Measurements from ENCODE around the gene SLC39A3.
"Not testable (repeated sequence)": the region's sequence is repeated elsewhere in the genome, so short reads cannot be mapped to it uniquely, and the experiment has no call there.

SLC39A3 gene

DNA sequence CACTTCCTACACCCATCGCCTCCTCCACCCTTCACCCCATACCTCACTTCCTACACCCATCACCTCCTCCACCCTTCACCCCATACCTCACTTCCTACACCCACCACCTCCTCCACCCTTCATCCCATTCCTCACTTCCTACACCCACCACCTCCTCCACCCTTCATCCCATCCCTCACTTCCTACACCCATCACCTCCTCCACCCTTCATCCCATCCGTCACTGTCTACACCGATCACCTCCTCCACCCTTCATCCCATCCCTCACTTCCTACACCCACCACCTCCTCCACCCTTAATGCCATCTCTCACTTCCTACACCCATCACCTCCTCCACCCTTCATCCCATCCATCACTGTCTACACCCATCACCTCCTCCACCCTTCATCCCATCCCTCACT is 26.6 kb downstream of the SLC39A3 start:
- intact Hi-C loops (cut with DNase I); DNase-seq: not testable (repeated sequence)

DNA sequence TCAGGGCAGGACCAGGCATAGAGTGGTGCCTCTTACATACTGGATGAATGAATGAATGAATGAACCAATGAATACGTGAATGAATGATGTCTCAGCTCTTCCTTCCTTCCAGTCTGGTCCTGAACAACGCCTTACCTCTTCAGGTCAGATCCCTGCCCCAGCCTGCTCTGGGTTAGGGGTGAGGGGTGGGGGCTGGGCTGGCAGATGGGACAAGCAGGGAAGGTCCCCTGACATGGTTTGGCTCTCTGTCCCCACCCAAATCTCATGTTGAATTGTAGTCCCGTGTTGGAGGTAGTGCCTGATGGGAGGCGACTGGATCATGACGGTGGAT is 28.0 kb downstream of the SLC39A3 start:
- no peak for DNase-seq
- intact Hi-C loops (cut with DNase I), result no loop called here

DNA sequence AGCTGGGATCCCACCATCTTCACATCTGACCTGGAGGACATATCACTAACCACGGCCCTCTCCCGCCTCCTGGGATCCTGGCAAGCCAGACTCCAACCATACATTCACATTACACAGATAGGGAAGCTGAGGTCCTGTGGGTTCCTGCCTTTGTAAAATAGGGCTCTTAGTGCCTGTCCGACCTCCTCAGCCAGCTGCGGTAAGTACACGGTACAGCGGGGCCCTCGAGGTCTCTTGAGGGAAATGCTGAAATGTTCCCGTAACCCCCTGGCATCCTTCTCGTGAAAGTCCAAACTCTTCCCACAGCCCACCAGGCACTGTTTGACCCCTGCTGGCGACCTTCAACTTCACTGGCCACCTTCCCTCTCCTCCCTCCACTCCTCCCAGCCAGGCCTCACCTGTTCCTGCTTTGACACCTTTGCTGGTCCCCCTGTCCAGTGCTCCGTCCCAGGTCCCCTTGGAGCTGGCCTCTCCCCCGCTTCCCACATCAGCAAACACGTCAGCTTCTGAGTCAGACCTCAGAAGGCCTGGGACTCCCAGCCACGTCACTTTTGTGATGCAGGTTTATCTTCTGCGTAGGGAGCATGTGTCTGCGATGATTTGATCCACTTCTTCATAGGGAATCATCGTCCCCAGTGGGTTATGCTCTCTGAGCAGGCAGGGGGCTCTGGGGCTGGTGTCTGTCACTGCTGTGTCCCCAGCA is 28.5 kb downstream of the SLC39A3 start:
- DNase-seq, result no peak
- intact Hi-C loops (cut with DNase I), result no loop called here

DNA sequence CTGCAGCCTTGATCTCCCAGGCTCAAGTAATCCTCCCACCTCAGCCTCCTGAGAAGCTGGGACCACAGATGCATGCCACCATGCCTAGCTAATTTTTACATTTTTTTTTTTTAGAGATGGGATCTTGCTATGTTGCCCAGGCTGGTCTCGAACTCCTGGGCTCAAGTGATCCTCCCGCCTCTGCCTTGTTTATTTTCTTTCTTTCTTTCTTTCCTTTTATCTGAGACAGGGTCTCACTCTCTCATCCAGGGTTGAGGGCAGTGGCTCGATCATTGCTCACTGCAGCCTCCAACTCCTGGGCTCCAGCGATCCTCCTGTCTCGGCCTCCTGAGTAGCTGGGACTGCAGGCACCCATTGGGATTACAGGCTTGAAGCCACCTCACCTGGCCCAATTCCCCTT is 33.6 kb downstream of the SLC39A3 start:
- no peak for DNase-seq
- intact Hi-C loops (cut with DNase I), result no loop called here

DNA sequence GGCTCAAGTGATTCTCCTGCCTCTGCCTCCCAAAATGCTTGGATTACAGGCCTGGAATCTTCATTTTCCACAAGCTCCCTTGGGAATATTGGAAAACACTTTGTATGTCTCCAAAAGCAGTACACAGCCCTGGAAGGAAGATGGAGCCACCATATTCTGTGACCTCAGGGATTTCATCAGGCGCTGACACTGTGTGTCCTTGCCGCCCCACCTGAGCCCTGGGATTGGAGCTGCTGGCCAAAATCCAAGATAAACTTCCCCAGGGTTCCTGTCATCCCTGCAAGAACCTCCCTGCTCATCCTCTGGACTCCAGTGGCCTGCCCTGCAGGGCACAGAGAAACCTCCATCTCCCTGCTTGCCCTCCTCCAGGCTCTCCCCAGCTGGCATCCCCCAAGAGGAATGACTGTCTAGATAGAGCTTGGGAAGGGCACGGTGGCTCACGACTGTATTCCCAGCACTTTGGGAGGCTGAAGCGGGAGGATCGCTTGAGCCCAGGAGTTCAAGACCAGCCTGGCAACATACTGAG is 36.1 kb downstream of the SLC39A3 start:
- peak in 1 of 10 donors; percentile 33 for DNase-seq
- intact Hi-C loops (cut with DNase I), result loop anchor here (5.0 kb wide), 1 partner anchor 39 kb away; the partner anchor contains the start of gene SLC39A3

DNA sequence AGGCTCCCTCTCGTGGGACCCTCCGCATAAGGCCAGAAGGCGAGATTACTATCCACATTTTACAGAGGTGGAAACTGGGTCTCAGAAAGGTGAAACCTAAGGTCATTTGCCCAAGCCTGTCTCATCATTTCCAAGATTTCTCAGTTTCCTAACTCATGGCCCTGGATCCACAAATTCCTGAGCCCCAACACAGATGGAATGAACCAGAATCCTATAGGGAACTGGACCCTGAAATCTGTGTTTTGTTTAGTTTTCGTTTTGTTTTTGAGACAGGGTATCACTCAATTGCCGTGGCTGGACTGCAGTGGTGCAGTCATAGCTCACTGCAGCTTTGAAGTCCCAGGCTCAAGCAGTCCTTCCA is 36.8 kb downstream of the SLC39A3 start:
- intact Hi-C loops (cut with DNase I), result loop anchor here (5.0 kb wide), 1 partner anchor 39 kb away; the partner anchor contains the start of gene SLC39A3

DNA sequence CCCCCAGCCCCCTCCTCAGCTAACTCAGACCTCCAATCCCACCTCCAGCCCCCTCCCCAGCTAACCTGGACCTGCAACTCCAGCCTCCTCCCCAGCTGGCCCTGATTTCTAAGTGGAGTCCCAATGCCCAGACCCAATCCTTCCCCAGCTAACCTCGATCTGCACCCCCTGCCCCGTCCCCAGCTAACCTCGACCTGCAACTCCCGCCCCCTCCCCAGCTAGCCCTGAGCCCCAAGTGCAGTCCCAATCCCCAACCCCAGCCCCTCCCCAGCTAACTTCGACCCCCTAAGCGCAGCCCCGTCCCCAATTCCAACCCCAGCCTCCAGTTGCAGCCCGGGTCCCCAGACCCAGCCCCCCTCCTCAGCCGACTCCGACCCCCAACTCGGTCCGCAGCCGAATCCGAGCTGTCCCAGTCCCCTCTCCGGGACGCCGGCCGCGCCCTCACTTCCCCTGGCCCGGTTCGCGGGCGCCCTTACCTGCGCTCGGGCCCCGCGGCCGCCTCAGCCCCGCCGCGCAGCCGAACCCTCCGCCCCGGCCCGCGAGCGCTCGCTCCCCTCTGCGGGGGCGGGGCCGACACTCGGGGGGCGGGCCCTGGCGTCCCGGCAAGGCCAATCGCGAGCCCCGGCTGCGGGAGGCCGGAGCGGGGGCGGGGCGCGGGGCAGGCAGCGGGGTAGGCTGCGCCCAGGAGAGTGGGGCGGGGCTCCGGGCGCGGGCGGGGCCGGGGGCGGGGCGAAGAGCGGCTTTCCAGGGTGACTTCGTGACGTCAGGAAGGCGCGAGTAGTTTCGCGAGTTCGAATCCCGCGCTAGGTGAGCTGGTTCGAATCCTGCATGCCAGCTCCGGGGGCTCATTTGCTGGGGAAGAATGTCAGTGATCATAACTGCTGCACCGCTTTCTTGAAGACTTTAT is 37.4 kb downstream of the SLC39A3 start, which contains the start of gene GNG7:
TSS of gene GNG7 (minus strand) at position 525 of the 907 bp plus-strand sequence. CDS start 182,006 bp downstream, outside the sequence.
- intact Hi-C loops (cut with DNase I), result loop anchor here (5.0 kb wide), 1 partner anchor 40 kb away; the partner anchor contains the start of gene SLC39A3
- DNase-seq, result peak; percentile 86 to 100 (median 96)

More for the DNA sequence above, 36.8 kb downstream of the SLC39A3 start:
- no peak for DNase-seq

DNA sequence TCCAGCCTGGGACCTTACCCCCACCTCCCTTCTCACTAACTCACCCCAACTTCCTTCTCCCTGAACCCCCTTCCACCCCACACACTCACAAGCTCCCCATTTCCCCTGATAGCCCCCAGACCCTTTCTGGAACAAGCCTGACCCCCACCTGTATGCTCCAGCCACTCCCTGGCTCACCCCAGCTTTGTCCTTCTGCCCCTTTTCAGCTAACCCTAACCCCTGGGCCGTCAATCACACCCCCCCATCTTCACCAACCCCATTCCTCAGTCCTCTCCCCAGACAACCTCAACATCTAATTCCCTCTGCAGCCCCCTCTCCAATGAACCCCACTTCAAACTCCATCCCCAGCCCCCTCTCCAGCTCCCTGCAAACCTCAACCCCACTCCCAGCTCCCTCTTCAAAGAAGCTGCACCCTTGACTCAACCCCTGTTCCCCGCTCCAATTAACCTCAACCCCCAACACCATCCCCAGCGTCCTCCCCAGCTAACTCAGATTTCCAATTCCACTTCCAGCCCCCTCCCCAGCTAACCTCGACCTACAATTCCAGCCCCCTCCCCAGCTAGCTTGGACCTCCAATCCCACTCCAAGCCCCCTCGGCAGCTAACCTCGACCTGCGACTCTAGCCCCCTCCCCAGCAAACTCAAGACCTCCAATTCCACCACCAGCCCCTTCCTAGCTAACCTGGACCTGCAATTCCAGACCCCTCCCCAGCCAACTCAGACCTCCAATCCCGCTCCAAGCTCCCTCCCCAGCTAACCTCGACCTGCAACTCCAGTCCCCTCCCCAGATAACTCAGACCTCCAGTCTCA is 38.3 kb downstream of the SLC39A3 start:
- DNase-seq, result peak in 1 of 10 donors; percentile 45
- intact Hi-C loops (cut with DNase I), result loop anchor here (5.0 kb wide), 1 partner anchor 41 kb away; the partner anchor contains the start of gene SLC39A3

DNA sequence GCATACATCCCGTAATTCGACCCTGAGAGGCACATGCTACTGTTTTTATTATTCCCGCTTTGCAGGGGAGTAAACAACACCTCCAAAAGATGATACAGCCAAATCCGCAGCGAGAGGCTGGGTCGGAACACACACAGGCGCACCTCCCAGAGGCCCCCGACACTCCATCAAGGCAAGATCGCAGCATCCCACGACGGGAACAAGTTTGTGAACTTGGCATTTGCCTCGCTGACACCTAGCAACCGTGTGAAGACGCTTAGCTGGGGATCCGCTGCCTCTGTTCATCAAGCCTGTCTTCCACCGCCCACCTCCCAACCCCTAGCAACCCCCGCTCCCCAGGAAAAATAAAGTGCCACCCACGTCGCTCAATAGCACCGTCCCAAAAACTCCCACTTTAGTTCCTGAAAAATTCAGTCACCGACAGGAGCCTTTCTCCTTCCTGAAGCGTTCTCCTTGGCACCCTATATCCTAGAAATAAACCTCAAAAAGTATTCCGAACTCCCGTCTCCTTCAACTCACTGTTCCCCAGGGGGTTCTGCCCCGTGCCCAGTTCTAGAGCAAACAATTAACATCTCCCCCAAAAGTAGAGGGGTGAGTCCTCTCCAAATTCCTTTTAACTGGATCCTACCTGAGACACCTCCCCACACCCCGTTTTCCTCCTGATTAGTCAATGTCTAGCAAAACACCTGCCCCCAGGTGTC is 39.0 kb downstream of the SLC39A3 start:
- DNase-seq, result peak in 2 of 10 donors; percentile 78 to 82
- intact Hi-C loops (cut with DNase I), result loop anchor here (5.0 kb wide), 1 partner anchor 41 kb away; the partner anchor contains the start of gene SLC39A3

DNA sequence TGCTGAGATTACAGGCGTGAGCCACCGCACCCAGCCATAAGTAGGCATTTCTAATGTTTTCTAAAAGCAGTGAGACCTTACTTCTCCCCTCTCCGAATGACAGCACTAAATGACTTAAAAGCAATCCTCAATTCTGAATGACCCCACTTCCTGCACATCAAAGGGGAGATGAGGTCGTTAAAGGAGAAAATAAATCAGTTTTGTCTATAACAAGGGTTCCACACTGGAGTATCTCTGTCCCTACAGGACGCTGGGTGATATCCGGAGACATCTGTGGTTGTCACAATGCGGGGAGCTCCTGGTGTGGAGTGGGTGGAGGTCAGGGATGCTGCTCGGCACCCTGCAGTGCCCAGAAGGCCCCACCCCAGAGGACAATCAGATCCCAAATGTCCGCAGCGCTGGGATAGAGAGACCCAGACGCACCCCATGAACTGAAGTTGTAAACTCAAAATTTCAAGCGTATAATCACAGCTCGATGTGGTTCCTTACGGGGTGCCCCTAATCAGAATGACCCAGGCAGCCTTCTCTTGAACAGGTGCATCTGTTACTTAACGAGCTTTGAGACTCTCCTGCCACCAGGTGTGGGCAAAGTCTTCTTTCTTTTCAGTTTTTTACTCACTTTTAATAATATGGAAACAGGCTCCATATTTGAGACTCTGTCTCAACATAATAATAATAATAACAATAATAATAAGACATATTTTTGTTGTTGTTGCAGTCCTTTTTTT is 40.2 kb downstream of the SLC39A3 start:
- no peak for DNase-seq
- intact Hi-C loops (cut with DNase I), result loop anchor here (5.0 kb wide), 1 partner anchor 43 kb away; the partner anchor contains the start of gene SLC39A3

DNA sequence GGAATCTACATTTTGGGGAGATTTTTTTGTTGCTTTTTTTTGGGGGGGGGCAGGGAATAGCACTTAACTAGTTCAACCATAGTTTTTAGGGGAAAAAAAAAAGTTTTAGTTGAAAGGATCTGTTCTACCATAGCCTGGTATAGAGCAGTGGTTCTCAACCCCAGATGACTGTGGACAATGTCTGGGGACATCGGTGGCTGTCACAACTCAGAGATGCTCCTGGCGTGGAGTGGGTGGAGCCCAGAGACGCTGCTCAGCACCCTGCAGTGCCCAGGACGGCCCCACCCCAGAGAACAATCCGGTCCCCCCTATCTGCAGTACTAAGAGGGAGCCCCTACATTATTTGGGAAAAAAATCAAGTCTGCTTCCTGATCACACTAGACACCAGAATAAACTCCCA is 45.6 kb downstream of the SLC39A3 start:
- peak in 1 of 10 donors; percentile 41 for DNase-seq
- intact Hi-C loops (cut with DNase I), result no loop called here

DNA sequence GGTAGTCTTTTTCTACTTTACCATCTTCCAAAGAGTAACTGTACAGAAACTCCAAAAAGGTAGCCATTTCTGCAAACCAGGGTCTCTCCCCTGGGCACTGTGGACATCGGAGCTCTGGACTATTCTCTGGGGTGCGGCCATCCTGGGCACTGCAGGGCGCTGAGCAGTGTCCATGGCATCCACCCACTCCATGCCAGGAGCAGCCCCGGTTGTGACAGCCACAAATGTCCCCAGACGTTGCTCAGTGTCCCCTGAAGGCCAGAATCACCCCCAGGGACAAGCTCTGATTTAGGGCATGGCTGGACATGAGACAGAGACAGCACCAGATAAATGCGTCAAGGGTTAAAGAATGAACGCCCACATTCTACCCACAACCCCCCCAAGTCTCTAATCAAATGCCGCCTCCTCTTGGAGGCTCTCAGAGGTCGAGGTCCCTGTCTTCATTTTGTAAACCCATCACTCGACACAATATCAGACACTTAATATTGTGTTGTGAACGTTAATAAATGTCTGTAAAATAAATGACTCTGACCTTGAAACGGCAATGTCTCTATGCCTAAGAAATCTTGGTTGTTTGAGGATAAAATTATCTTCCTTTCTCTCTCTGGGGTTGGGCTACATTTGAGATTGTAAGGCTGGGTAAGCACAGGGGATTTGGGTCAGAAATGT is 46.2 kb downstream of the SLC39A3 start:
- intact Hi-C loops (cut with DNase I), result no loop called here
- DNase-seq, result no peak

DNA sequence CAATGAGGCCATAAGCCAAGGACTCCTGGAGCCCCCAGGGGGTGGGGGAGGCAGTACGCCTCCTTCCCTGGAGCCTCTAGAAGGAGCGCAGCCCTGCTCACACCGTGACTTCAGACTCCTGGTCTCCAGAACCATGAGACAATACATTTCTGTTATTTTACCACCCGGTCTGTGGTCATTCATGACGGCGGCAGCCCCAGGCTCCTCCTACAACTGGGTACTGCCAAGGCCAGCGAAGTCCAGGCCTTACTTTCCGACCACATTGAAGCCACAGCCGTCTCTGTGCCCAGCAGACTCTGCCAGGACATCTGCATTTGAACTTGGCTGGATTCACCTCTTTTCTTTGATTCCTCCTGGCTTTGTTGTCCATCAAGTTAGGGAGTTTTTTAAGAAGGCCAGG is 47.9 kb downstream of the SLC39A3 start:
- intact Hi-C loops (cut with DNase I), result no loop called here
- DNase-seq, result peak; percentile 66 to 97 (median 78)

DNA sequence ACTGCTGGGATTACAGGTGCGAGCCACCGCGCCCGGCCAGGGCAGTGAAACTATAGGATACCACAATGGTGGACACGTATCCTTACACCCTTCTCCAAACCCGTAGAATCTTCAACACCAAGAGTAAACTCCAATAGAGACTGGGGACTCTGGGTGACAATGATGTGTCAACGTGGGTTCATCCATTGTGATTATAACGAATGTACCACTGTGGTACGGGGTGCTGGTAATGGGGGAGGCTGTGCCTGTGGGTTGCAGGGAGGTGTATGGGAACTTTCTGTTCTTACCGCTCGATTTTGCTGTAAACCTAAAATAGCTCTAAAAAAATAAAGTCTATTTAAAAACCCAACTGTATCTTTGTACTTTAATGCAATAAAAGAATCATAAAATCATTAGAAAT is 49.0 kb downstream of the SLC39A3 start:
- intact Hi-C loops (cut with DNase I), result no loop called here

DNA sequence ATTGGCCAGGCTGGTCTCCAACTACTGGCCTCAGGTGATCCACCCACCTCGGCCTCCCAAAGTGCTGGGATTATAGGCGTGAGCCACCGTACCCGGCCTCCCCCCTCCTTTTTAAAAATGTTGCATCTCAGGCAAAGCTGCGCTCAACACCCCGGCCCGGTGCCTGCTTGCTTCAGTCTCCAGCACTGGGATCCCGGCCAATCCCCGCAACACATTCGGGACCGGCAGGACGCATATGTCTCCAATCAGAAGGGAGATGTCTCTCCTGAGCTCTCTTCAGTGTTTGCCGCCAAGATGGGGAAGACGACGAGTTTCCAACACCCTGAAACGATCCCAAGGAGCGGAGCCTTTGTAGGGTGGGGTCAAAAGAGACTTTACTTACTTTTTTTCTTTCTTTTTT is 53.5 kb downstream of the SLC39A3 start:
- intact Hi-C loops (cut with DNase I), result loop anchor here (5.0 kb wide), 1 partner anchor 34 kb away; no protein-coding TSS in a partner anchor
- DNase-seq, result peak in 8 of 10 donors; percentile 39 to 92 (median 58)

More for the DNA sequence above, 49.0 kb downstream of the SLC39A3 start:
- no peak for DNase-seq

DNA sequence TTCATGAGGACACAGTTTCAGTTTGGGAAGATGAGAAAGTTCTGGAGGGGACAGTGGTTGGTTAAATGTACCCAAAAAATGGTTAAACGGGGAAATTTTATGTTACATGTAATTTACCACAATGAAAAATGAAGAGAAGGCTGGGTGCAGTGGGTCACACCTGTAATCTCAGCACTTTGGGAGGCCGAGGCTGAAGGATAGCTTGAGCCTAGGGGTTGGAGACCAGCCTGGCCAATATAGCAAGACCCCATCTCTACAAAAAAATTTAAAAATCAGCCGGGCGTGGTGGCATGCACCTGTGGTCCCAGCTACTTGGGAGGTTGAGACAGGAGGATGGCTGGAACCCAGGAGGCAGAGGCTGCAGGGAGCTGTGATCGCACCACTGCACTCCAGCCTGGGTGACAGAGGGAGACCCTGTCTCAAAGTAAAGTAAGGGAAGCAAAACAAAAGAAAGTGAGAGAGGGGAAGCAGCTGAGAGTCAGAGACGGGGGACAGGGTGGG is 54.6 kb downstream of the SLC39A3 start:
- DNase-seq, result peak in 1 of 10 donors; percentile 68
- intact Hi-C loops (cut with DNase I), result loop anchor here (5.0 kb wide), 1 partner anchor 33 kb away; no protein-coding TSS in a partner anchor

DNA sequence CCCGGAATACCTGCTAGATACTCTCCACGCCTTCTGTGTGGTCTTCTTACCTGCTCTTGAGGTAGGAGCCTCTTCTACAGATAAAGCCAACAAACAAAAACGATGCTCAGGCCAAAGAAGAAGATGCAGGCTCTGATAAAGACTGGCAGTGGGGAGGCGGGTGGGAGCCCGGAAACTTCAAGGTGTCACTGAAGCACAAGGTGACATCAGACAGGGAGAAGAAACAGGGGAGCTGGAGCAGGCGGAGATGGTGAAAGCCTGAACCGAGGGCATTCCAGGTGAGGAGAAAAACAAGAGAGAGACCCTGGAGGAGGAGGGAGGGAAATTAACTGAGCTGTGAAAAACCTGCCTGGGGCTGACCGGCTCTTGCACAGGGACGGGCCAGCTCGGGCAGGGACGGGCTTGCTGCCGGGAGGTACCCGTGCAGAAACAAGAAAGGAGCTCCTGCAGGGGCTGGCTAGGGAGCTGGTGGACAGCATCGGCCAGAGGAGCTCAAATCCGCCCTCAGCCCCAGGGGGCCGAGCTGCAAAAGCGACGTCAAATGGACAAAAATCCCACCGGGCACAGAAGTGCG is 56.3 kb downstream of the SLC39A3 start:
- intact Hi-C loops (cut with DNase I), result no loop called here

More for the DNA sequence above, 56.3 kb downstream of the SLC39A3 start:
- DNase-seq, result peak in 1 of 10 donors; percentile 17
